WERI-Rb-1 (cell line): ENCODE data around the gene GRPEL2.

Experiments used
- DNase-seq: peaks from one replicate; pipeline ENCODE4 v3.0.0-alpha.2; 2020
- H3K27ac ChIP-seq: fragments of 250-450 bp; sonication (Bioruptor Pico); 2 replicates; pipeline ENCODE4 v1.5.1; 2020; ENCODE audit warnings: mild to moderate bottlenecking, moderate library complexity
- H3K27me3 ChIP-seq: fragments of 250-450 bp; sonication (Bioruptor Pico); 2 replicates; pipeline ENCODE4 v1.5.1; 2021; ENCODE audit warnings: mild to moderate bottlenecking, low read depth, moderate library complexity; ENCODE audit not compliant: insufficient read depth, severe bottlenecking
- H3K36me3 ChIP-seq: fragments of 250-450 bp; sonication (Bioruptor Pico); 2 replicates; pipeline ENCODE4 v1.5.1; 2020; ENCODE audit warnings: mild to moderate bottlenecking, moderate library complexity
- H3K4me3 ChIP-seq: 2 replicates; pipeline ENCODE4 v1.5.1; 2011; ENCODE audit warnings: low read depth, mild to moderate bottlenecking, control low read depth, low read length
- H3K9me3 ChIP-seq: fragments of 250-450 bp; sonication (Bioruptor Pico); 2 replicates; pipeline ENCODE4 v1.5.1; 2021; ENCODE audit warnings: mild to moderate bottlenecking, moderate library complexity; ENCODE audit not compliant: severe bottlenecking
- CTCF ChIP-seq: IDR thresholded peaks from 2 replicates; pipeline ENCODE4 v1.5.1; 2011; ENCODE audit warnings: low read depth, mild to moderate bottlenecking, control low read depth, inconsistent platforms, low read length

The GRPEL2 gene

DNA sequence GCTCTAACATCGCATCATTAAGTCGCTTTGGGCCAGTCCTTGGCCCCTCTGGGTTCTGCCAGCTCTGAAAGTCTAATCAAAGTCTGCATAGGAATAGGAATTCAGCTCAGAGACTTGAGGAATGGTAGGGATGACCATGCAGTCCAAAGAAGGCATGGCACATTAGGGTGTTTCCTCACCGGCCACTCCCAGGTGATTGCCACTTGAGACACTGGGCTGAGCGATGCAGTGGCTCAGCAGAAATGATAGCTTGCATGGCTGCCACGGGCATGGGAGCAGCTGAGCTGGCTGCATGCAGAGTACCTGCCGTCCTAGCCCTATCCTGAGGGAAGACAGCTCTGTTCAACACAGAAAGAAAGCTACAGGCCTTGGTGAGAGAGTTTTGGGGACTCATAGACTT is 44.9 kb upstream of the GRPEL2 start:
- no peak overlapping the region for H3K27ac ChIP-seq
- no peak for DNase-seq
- H3K27me3 ChIP-seq = peaks cover 2% of the 10 kb centered on the region
- no peak for TF ChIP-seq CTCF
- no peaks in the 10 kb centered on the region for H3K9me3 ChIP-seq
- no peak overlapping the region for H3K4me3 ChIP-seq
- no peaks in the 10 kb centered on the region for H3K36me3 ChIP-seq

DNA sequence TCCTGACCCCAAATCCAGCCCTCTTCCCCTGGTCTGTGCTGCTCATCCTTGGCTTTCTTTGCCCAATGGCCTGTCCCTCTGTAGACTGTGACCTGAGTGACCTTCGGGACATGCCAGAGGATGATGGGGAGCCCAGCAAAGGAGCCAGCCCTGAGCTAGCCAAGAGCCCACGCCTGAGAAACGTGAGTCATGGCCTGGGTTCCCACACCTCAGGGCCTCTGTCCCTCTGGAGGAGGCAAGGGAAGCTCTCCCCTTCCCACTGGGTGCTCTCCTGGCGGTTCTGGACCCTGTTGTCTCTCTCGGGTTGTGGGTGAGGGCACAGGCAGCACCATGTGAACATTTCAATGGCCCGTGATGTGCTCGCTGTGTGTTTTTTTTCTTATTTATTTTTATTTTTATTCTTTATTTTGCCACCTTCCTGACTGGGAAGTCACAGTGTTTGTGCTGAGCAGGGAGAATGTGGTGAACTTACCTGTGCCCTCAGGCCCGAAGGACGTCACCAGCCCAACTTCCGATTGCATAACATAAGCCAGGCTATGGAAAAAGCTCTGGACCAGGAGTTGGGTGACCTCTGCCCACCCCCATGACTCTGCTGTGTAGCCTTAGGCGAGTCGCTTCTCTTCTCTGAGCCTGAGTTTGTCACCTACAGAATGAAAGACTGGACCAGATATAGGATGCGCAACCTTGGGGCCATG is 44.1 kb upstream of the GRPEL2 start:
- TF ChIP-seq CTCF = no peak
- H3K27me3 ChIP-seq = no peaks in the 10 kb centered on the region
- DNase-seq = no peak
- H3K9me3 ChIP-seq = no peaks in the 10 kb centered on the region
- no peak overlapping the region for H3K27ac ChIP-seq
- H3K36me3 ChIP-seq = no peaks in the 10 kb centered on the region
- H3K4me3 ChIP-seq = no peak overlapping the region

DNA sequence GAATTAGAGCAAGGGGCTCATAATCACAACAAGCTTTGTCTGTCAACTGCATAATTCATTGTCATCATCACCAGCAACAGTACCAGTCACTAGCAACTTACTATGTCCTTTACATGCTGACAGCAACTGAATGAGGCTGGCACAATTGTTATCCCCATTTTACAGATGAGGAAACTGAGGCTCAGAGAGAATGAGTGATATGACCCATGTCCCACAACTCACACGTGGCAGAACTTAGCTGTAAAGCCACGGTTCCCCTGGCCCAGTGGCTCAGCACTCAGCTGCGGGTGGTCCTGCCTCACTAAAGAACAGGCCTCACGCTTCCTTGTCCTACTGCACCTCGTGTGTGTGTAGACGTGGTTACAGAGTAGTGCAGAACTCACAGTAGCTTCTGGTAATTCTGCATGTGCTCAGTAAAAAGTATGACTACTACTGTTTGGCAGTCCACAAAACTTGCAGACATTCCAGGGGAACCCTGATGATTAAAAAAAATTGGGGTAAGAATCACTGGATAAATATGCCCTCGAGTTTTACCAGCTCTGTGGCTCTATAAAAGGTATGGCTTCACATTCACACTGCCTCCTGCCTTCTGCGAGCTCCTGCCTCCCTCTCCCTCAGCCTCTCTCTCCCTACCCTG is 43.4 kb upstream of the GRPEL2 start:
- TF ChIP-seq CTCF = no peak
- Histone ChIP-seq H3K4me3 (no peak overlapping the region), H3K27ac (no peak overlapping the region), H3K9me3 (no peaks in the 10 kb centered on the region), H3K27me3 (no peaks in the 10 kb centered on the region), H3K36me3 (no peaks in the 10 kb centered on the region)
- no peak for DNase-seq

GRCh38 chr5:149302641-149303040 is 42.7 kb upstream of the GRPEL2 start:
- Histone ChIP-seq H3K9me3 (no peaks in the 10 kb centered on the region), H3K27ac (no peak overlapping the region), H3K27me3 (no peaks in the 10 kb centered on the region), H3K36me3 (no peaks in the 10 kb centered on the region), H3K4me3 (no peak overlapping the region)
- no peak for DNase-seq
- no peak for TF ChIP-seq CTCF

DNA sequence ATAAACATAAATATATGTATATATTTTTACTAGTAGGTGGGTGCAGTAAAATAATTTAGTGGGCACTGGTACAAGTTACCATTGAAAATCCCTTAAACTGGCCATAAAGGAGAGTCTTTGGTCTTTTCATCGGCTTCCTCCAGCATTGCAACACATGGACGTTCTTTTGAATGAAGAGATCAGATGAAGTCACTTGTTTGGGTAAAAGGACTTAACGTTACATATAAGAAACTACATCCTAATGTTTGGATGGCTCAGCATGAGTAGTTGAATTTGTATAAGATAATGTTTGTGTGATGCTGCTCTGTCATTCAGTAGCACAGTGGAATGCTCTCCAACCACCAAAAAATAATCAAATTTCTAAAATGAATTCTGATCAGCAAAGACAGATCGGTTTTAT is 42.1 kb upstream of the GRPEL2 start:
- H3K27ac ChIP-seq = no peak overlapping the region
- H3K9me3 ChIP-seq = no peaks in the 10 kb centered on the region
- H3K36me3 ChIP-seq = no peaks in the 10 kb centered on the region
- H3K27me3 ChIP-seq = no peaks in the 10 kb centered on the region
- TF ChIP-seq CTCF = no peak
- no peak for DNase-seq
- H3K4me3 ChIP-seq = no peak overlapping the region
